T-cell (primary cell): ENCODE data around the gene DELE1. TPM values are rescaled to one million over a fixed set of nuclear protein-coding genes. Genes with fewer than 3 reads are reported as not detected.

ENCODE experiments used
- ATAC-seq, 4 experiments: fragments of 200-7000 bp in 3 of 4; fragments of 150-1000 bp in 1 of 4; cut with Tn5 transposase; replicated peaks in 1 of 4; 1 replicate in 3 of 4; 2 replicates in 1 of 4; pipeline ENCODE4 v1.10.0; 2021; ENCODE audit warnings: moderate library complexity in 3 of 4, mild to moderate bottlenecking in 2 of 4, moderate number of reproducible peaks in 1 of 4
- CTCF ChIA-PET, 2 donors: fragments of 300-600 bp; sonication (Branson Sonifier 250); formaldehyde crosslinking; loops; one replicate each; lab custom pipeline; 2022; ENCODE audit warnings: antibody characterized with exemption in 2 of 2; lab: Charles Lee
- POLR2A ChIA-PET, 2 donors: fragments of 300-600 bp; sonication (Branson Sonifier 250); formaldehyde crosslinking; loops; one replicate each; lab custom pipeline; 2022; ENCODE audit warnings: antibody characterized with exemption in 2 of 2; lab: Charles Lee
- DNase-seq, 35 experiments: peaks; one replicate each; pipeline versions ENCODE4 v3.0.0 to v3.0.0-alpha.2; 2013 to 2023
- H3K27ac ChIP-seq: one replicate; pipeline ENCODE4 v1.5.1; 2013; ENCODE audit warnings: low read length
- H3K27me3 ChIP-seq, 2 experiments: replicated peaks in 1 of 2; 1 replicate in 1 of 2; 2 replicates in 1 of 2; pipeline versions ENCODE4 v1.6.1 to v1.7.0; 2013; ENCODE audit warnings: low read length in 1 of 2, mixed read lengths in 1 of 2; ENCODE audit not compliant: control insufficient read depth in 2 of 2, insufficient read depth in 2 of 2; ENCODE audit errors: extremely low read depth in 1 of 2
- H3K36me3 ChIP-seq, 2 donors: 1 replicate in 1 of 2; 2 replicates in 1 of 2; pipeline versions ENCODE4 v1.6.1 to v1.7.0; 2013; ENCODE audit warnings: low read length in 1 of 2; ENCODE audit not compliant: control insufficient read depth in 2 of 2, insufficient read depth in 1 of 2; ENCODE audit errors: extremely low read depth in 1 of 2
- H3K4me1 ChIP-seq, 2 experiments: 1 replicate in 1 of 2; 2 replicates in 1 of 2; pipeline versions ENCODE4 v1.6.1 to v1.7.0; 2013; ENCODE audit warnings: low read length in 2 of 2, mixed read lengths in 1 of 2; ENCODE audit not compliant: insufficient read depth in 2 of 2, control insufficient read depth in 1 of 2; ENCODE audit errors: extremely low read depth in 1 of 2
- H3K4me3 ChIP-seq, 2 donors: 1 replicate in 1 of 2; 2 replicates in 1 of 2; pipeline versions ENCODE4 v1.5.1 to v1.7.0; 2013; ENCODE audit warnings: mild to moderate bottlenecking in 2 of 2, low read length in 1 of 2, moderate library complexity in 1 of 2; ENCODE audit not compliant: control insufficient read depth in 1 of 2; ENCODE audit errors: extremely low read depth in 1 of 2
- H3K9me3 ChIP-seq: 2 replicates; pipeline ENCODE4 v1.7.0; 2013
- H3K27ac Mint-ChIP-seq, 2 donors: one replicate each; pipeline ENCODE4 v1.8.0; 2020 to 2021; ENCODE audit warnings: mild to moderate bottlenecking in 2 of 2, mixed read lengths in 2 of 2
- H3K27me3 Mint-ChIP-seq, 2 donors: one replicate each; pipeline ENCODE4 v1.8.0; 2021 to 2022; ENCODE audit warnings: mixed read lengths in 2 of 2
- H3K36me3 Mint-ChIP-seq: one replicate; pipeline ENCODE4 v1.8.0; 2021; ENCODE audit warnings: mixed read lengths
- H3K4me1 Mint-ChIP-seq, 3 donors: one replicate each; pipeline ENCODE4 v1.8.0; 2020 to 2022; ENCODE audit warnings: mixed read lengths in 3 of 3, mild to moderate bottlenecking in 1 of 3
- H3K4me3 Mint-ChIP-seq, 3 donors: one replicate each; pipeline ENCODE4 v1.8.0; 2020 to 2022; ENCODE audit warnings: mild to moderate bottlenecking in 3 of 3, mixed read lengths in 3 of 3, moderate library complexity in 3 of 3
- H3K9me3 Mint-ChIP-seq, 3 donors: one replicate each; pipeline ENCODE4 v1.8.0; 2020 to 2022; ENCODE audit warnings: mixed read lengths in 3 of 3
- WGBS: methylation state at CpG from one replicate; pipeline ENCODE4 v1.1.5; 2013; ENCODE audit warnings: missing lambda C conversion rate; ENCODE audit not compliant: insufficient coverage; 5-methylcytosine and 5-hydroxymethylcytosine counted together
- total RNA-seq, 35 experiments: library from RNA in 6 of 35; stranded (reverse) in 6 of 35; fragments of 120-200 nt in 1 of 35; gene quantifications; one replicate each; pipeline versions ENCODE4 v1.2.1 to v1.2.4 and lab custom pipeline; 2013 to 2026

The DELE1 gene
- total RNA-seq, 5 donors from 2014 or later (not counting 1 experiment from before 2014, with no cell fraction given): 80.3 to 130 (median 85.2) TPM

GRCh38 chr5:141947316-141947715 lies 23.6 kb downstream of the DELE1 start:
- peaks cover 4% of the 10 kb centered on the region for H3K36me3 Mint-ChIP-seq
- Histone ChIP-seq H3K36me3 (no peaks in the 10 kb centered on the region), H3K4me3 (no peak overlapping the region), H3K9me3 (no peaks in the 10 kb centered on the region), H3K27ac (no peak overlapping the region), H3K4me1 (peaks cover 2 to 13% of the 10 kb centered on the region in 2 experiments), H3K27me3 (no peaks in the 10 kb centered on the region)
- POLR2A ChIA-PET: no interaction called here
- H3K27ac Mint-ChIP-seq: no peak overlapping the region
- H3K4me1 Mint-ChIP-seq: peaks cover 9 to 15% (median 12%) of the 10 kb centered on the region in 3 donors
- no peak for ATAC-seq
- H3K27me3 Mint-ChIP-seq: no peaks in the 10 kb centered on the region
- 89% methylated on average over 3 of the region's 4 CpGs for WGBS
- no peak for DNase-seq
- CTCF ChIA-PET: interaction anchor here in 1 of 2 donors (0.6 to 1.2 kb wide), 2 partner anchors 14 to 72 kb away, joined by 6 to 10 read pairs; no protein-coding TSS in a partner anchor
- H3K9me3 Mint-ChIP-seq: no peaks in the 10 kb centered on the region
- H3K4me3 Mint-ChIP-seq: no peak overlapping the region

GRCh38 chr5:141948812-141949211 lies 25.1 kb downstream of the DELE1 start:
- Histone ChIP-seq H3K36me3 (no peaks in the 10 kb centered on the region), H3K27me3 (no peaks in the 10 kb centered on the region), H3K9me3 (no peaks in the 10 kb centered on the region), H3K4me3 (no peak overlapping the region), H3K27ac (no peak overlapping the region), H3K4me1 (peaks cover 2 to 14% of the 10 kb centered on the region in 2 experiments)
- Mint-ChIP-seq H3K9me3 (no peaks in the 10 kb centered on the region), H3K36me3 (peaks cover 4% of the 10 kb centered on the region), H3K27ac (no peak overlapping the region), H3K27me3 (no peaks in the 10 kb centered on the region), H3K4me1 (peaks cover 9 to 16% (median 15%) of the 10 kb centered on the region in 3 donors), H3K4me3 (no peak overlapping the region)
- DNase-seq (no peak), ATAC-seq (no peak)
- WGBS: 100% methylated on average over 1 of the region's 2 CpGs
- POLR2A ChIA-PET: no interaction called here
- CTCF ChIA-PET: interaction anchor here in 1 of 2 donors (1.2 kb wide), 1 partner anchor 9 kb away, joined by 3 read pairs; the partner anchor contains the start of gene PCDH12

- H3K9me3 ChIP-seq: no peaks in the 10 kb centered on the region
- DNase-seq (no peak), ATAC-seq (no peak)
- Mint-ChIP-seq H3K4me1 (peaks cover 9 to 21% (median 15%) of the 10 kb centered on the region in 3 donors), H3K27ac (no peak overlapping the region), H3K9me3 (no peaks in the 10 kb centered on the region), H3K36me3 (peaks cover 4% of the 10 kb centered on the region), H3K27me3 (no peaks in the 10 kb centered on the region), H3K4me3 (no peak overlapping the region)
- H3K4me3 ChIP-seq: no peak overlapping the region
- POLR2A ChIA-PET: interaction anchor here in 1 of 2 donors (0.7 kb wide), 1 partner anchor 163 kb away, joined by 3 read pairs; no protein-coding TSS in a partner anchor
- no peak overlapping the region for H3K27ac ChIP-seq
- peaks cover 2 to 14% of the 10 kb centered on the region in 2 experiments for H3K4me1 ChIP-seq
- 83% methylated on average over 1 of the region's 2 CpGs for WGBS
- H3K36me3 ChIP-seq: no peaks in the 10 kb centered on the region
- CTCF ChIA-PET: interaction anchor here in 1 of 2 donors (1.2 kb wide), 1 partner anchor 9 kb away, joined by 3 read pairs; the partner anchor contains the start of gene PCDH12
- no peaks in the 10 kb centered on the region for H3K27me3 ChIP-seq
Measured at GRCh38 chr5:141949511-141949910, 25.8 kb downstream of the DELE1 start.

- no peak for ATAC-seq
- Histone ChIP-seq H3K9me3 (no peaks in the 10 kb centered on the region), H3K4me3 (no peak overlapping the region), H3K27ac (no peak overlapping the region), H3K27me3 (no peaks in the 10 kb centered on the region), H3K36me3 (no peaks in the 10 kb centered on the region), H3K4me1 (peaks cover 2 to 14% of the 10 kb centered on the region in 2 experiments)
- Mint-ChIP-seq H3K9me3 (no peaks in the 10 kb centered on the region), H3K27me3 (no peaks in the 10 kb centered on the region), H3K36me3 (peaks cover 4% of the 10 kb centered on the region), H3K4me1 (peaks cover 9 to 21% (median 15%) of the 10 kb centered on the region in 3 donors), H3K27ac (no peak overlapping the region), H3K4me3 (no peak overlapping the region)
- no peak for DNase-seq
- ChIA-PET CTCF (interaction anchor here in 1 of 2 donors (1.5 kb wide), 1 partner anchor 19 kb away, joined by 3 read pairs; the partner anchor contains the start of gene RNF14), POLR2A (interaction anchor here in 1 of 2 donors (0.8 kb wide), 1 partner anchor 10 kb away, joined by 4 read pairs; no protein-coding TSS in a partner anchor)
- WGBS: 100% methylated on average over 1 of the region's 3 CpGs
Measured at GRCh38 chr5:141950207-141951005, 26.7 kb downstream of the DELE1 start.

- POLR2A ChIA-PET: interaction anchor here in 1 of 2 donors (0.8 kb wide), 1 partner anchor 11 kb away, joined by 4 read pairs; no protein-coding TSS in a partner anchor
- Histone ChIP-seq H3K27me3 (no peaks in the 10 kb centered on the region), H3K4me1 (peaks cover 2 to 14% of the 10 kb centered on the region in 2 experiments), H3K4me3 (no peak overlapping the region), H3K36me3 (no peaks in the 10 kb centered on the region), H3K9me3 (no peaks in the 10 kb centered on the region), H3K27ac (no peak overlapping the region)
- Mint-ChIP-seq H3K27ac (no peak overlapping the region), H3K36me3 (peaks cover 5% of the 10 kb centered on the region), H3K27me3 (no peaks in the 10 kb centered on the region), H3K9me3 (no peaks in the 10 kb centered on the region), H3K4me1 (peaks cover 9 to 21% (median 15%) of the 10 kb centered on the region in 3 donors), H3K4me3 (peak overlapping the region; percentile 17 to 52 (median 32))
- CTCF ChIA-PET: interaction anchor here in 1 of 2 donors (1.5 kb wide), 1 partner anchor 18 kb away, joined by 3 read pairs; the partner anchor contains the start of gene RNF14
- 27% methylated on average over 2 of the region's 9 CpGs for WGBS
- peak; percentile 43 to 79 (median 70) for ATAC-seq
- DNase-seq: peak in 17 of 35 experiments; percentile 10 to 47 (median 18)
Measured at GRCh38 chr5:141951332-141951781, 27.7 kb downstream of the DELE1 start.

GRCh38 chr5:141952020-141952419 lies 28.3 kb downstream of the DELE1 start:
- no peak overlapping the region for H3K4me3 ChIP-seq
- no peak overlapping the region for H3K27ac ChIP-seq
- H3K36me3 Mint-ChIP-seq: peaks cover 8% of the 10 kb centered on the region
- H3K9me3 Mint-ChIP-seq: no peaks in the 10 kb centered on the region
- H3K36me3 ChIP-seq: no peaks in the 10 kb centered on the region
- H3K9me3 ChIP-seq: no peaks in the 10 kb centered on the region
- peak overlapping the region in 1 of 2 donors; percentile 39 for H3K27ac Mint-ChIP-seq
- POLR2A ChIA-PET: no interaction called here
- H3K4me3 Mint-ChIP-seq: peak overlapping the region in 1 of 3 donors; percentile 52
- no peak for DNase-seq
- no peak for ATAC-seq
- no peaks in the 10 kb centered on the region for H3K27me3 Mint-ChIP-seq
- H3K4me1 ChIP-seq: peaks cover 2 to 14% of the 10 kb centered on the region in 2 experiments
- CTCF ChIA-PET: interaction anchor here in 1 of 2 donors (1.3 to 1.5 kb wide), 2 partner anchors 17 kb away, joined by 3 read pairs; partner anchors contain the start of gene RNF14
- peaks cover 10 to 22% (median 15%) of the 10 kb centered on the region in 3 donors for H3K4me1 Mint-ChIP-seq
- WGBS: 100% methylated on average over 2 of the region's 2 CpGs
- H3K27me3 ChIP-seq: no peaks in the 10 kb centered on the region
